Measurements from ENCODE around the gene SLC24A3. TPM values are rescaled to one million over a fixed set of nuclear protein-coding genes. Genes with fewer than 3 reads are reported as not detected.

The SLC24A3 gene
- total RNA-seq, 6 donors from 2014 or later, result 6.3 to 10.8 (median 9.3) TPM

- H3K27ac ChIP-seq, result no peak overlapping the region
- DNase-seq, result no peak
- no peak for ATAC-seq (ENCODE audit: low FRiP score in 2 of 2)
- H3K4me1 ChIP-seq, result peaks cover 0 to 9% (median 3%) of the 10 kb centered on the region in 4 donors
- H3K36me3 ChIP-seq, result no peaks in the 10 kb centered on the region
- no peak for TF ChIP-seq CTCF (IDR thresholded peaks at IDR 0.05)
- peak in 1 of 2 donors; percentile 39 for TF ChIP-seq POLR2AphosphoS5 (IDR thresholded peaks at IDR 0.05)
- H3K9me3 ChIP-seq, result no peaks in the 10 kb centered on the region
- H3K4me3 ChIP-seq, result no peak overlapping the region
- no peaks in the 10 kb centered on the region for H3K27me3 ChIP-seq
- WGBS, 2 donors, result 67 to 81% methylated on average over 6 of the region's 6 CpGs
Observed at GRCh38 chr20:19453862-19454261, 241.4 kb downstream of the SLC24A3 start.

- ATAC-seq (ENCODE audit: low FRiP score in 2 of 2) (no peak), DNase-seq (no peak)
- 63 to 87% methylated on average over 2 of the region's 2 CpGs for WGBS, 2 donors
- TF ChIP-seq CTCF (IDR thresholded peaks at IDR 0.05) (no peak), POLR2AphosphoS5 (IDR thresholded peaks at IDR 0.05) (no peak)
- Histone ChIP-seq H3K4me3 (no peak overlapping the region), H3K27ac (no peak overlapping the region), H3K4me1 (peaks cover 0 to 9% (median 1%) of the 10 kb centered on the region in 4 donors), H3K27me3 (no peaks in the 10 kb centered on the region), H3K36me3 (no peaks in the 10 kb centered on the region), H3K9me3 (no peaks in the 10 kb centered on the region)
Observed at GRCh38 chr20:19456595-19457395, 244.4 kb downstream of the SLC24A3 start.

GRCh38 chr20:19457611-19458010 is 245.2 kb downstream of the SLC24A3 start:
- DNase-seq (no peak), ATAC-seq (ENCODE audit: low FRiP score in 2 of 2) (no peak)
- no peak overlapping the region for H3K4me3 ChIP-seq
- no peak overlapping the region for H3K27ac ChIP-seq
- TF ChIP-seq CTCF (IDR thresholded peaks at IDR 0.05), result no peak
- TF ChIP-seq POLR2AphosphoS5 (IDR thresholded peaks at IDR 0.05), result no peak
- TF ChIP-seq POLR2A (IDR thresholded peaks at IDR 0.05), result no peak
- no peak for TF ChIP-seq EP300 (IDR thresholded peaks at IDR 0.05)
- H3K36me3 ChIP-seq, result no peaks in the 10 kb centered on the region
- 68 to 90% methylated on average over 2 to 3 of the region's 3 CpGs for WGBS, 2 donors
- no peaks in the 10 kb centered on the region for H3K27me3 ChIP-seq
- no peaks in the 10 kb centered on the region for H3K9me3 ChIP-seq
- H3K4me1 ChIP-seq, result peaks cover 0 to 9% (median 1%) of the 10 kb centered on the region in 4 donors

GRCh38 chr20:19460386-19460785 is 247.9 kb downstream of the SLC24A3 start:
- 88 to 92% methylated on average over 4 to 6 of the region's 6 CpGs for WGBS, 2 donors
- H3K27ac ChIP-seq, result no peak overlapping the region
- TF ChIP-seq POLR2AphosphoS5 (IDR thresholded peaks at IDR 0.05) (no peak), CTCF (IDR thresholded peaks at IDR 0.05) (no peak), POLR2A (IDR thresholded peaks at IDR 0.05) (no peak), EP300 (IDR thresholded peaks at IDR 0.05) (no peak)
- H3K9me3 ChIP-seq, result no peaks in the 10 kb centered on the region
- H3K36me3 ChIP-seq, result no peaks in the 10 kb centered on the region
- ATAC-seq (ENCODE audit: low FRiP score in 2 of 2), result no peak
- no peak overlapping the region for H3K4me3 ChIP-seq
- no peaks in the 10 kb centered on the region for H3K27me3 ChIP-seq
- H3K4me1 ChIP-seq, result no peaks in the 10 kb centered on the region
- no peak for DNase-seq

GRCh38 chr20:19462491-19462890 is 250.0 kb downstream of the SLC24A3 start:
- H3K9me3 ChIP-seq, result no peaks in the 10 kb centered on the region
- 80 to 88% methylated on average over 1 to 6 of the region's 6 CpGs for WGBS, 2 donors
- DNase-seq (no peak), ATAC-seq (ENCODE audit: low FRiP score in 2 of 2) (peak in 1 of 2 donors; percentile 16)
- no peaks in the 10 kb centered on the region for H3K36me3 ChIP-seq
- H3K27me3 ChIP-seq, result no peaks in the 10 kb centered on the region
- no peak overlapping the region for H3K27ac ChIP-seq
- no peak overlapping the region for H3K4me3 ChIP-seq
- H3K4me1 ChIP-seq, result no peaks in the 10 kb centered on the region
- TF ChIP-seq POLR2AphosphoS5 (IDR thresholded peaks at IDR 0.05) (no peak), CTCF (IDR thresholded peaks at IDR 0.05) (no peak), EP300 (IDR thresholded peaks at IDR 0.05) (no peak), POLR2A (IDR thresholded peaks at IDR 0.05) (no peak)

All from upper lobe of left lung (tissue), 6 donors.